Measurements from ENCODE around the gene DOP1A.
"Not testable (repeated sequence)": the region's sequence is repeated elsewhere in the genome, so short reads cannot be mapped to it uniquely, and the experiment has no call there.

Gene DOP1A

GRCh38 chr6:83153883-83154521 is 86.5 kb downstream of the DOP1A start:
- no peak for DNase-seq

- no peak for DNase-seq
These were observed 88.3 kb downstream of the DOP1A start for GRCh38 chr6:83155794-83156193.

- no peak for DNase-seq
These were observed 92.7 kb downstream of the DOP1A start for GRCh38 chr6:83160167-83160566.

- DNase-seq, result no peak
These were observed 100.3 kb downstream of the DOP1A start for GRCh38 chr6:83167726-83168278.

GRCh38 chr6:83168556-83168955 is 101.1 kb downstream of the DOP1A start:
- no peak for DNase-seq

GRCh38 chr6:83169106-83169505 is 101.6 kb downstream of the DOP1A start:
- DNase-seq, result no peak

GRCh38 chr6:83169511-83169910 is 102.0 kb downstream of the DOP1A start:
- no peak for DNase-seq

GRCh38 chr6:83176246-83176645 is 108.8 kb downstream of the DOP1A start:
- DNase-seq, result no peak

- DNase-seq, result no peak
These were observed 113.0 kb downstream of the DOP1A start for GRCh38 chr6:83180426-83180950.

- DNase-seq, result no peak
These were observed 114.6 kb downstream of the DOP1A start for GRCh38 chr6:83182114-83182513.

GRCh38 chr6:83183082-83183828 is 115.8 kb downstream of the DOP1A start:
- DNase-seq, result no peak

GRCh38 chr6:83185096-83185495 is 117.6 kb downstream of the DOP1A start:
- no peak for DNase-seq

GRCh38 chr6:83188501-83188900 is 121.0 kb downstream of the DOP1A start:
- no peak for DNase-seq

- no peak for DNase-seq
These were observed 123.2 kb downstream of the DOP1A start for GRCh38 chr6:83190626-83191025.

GRCh38 chr6:83191974-83192373 is 124.5 kb downstream of the DOP1A start:
- DNase-seq, result not testable (repeated sequence)

- DNase-seq, result no peak
These were observed 125.0 kb downstream of the DOP1A start for GRCh38 chr6:83192456-83192855.

GRCh38 chr6:83192871-83193746 is 125.6 kb downstream of the DOP1A start, which contains the start of the genes PGM3 and RWDD2A:
PGM3 (minus strand) TSS chr6:83193265; CDS start chr6:83191012, 2,253 bp downstream.
RWDD2A (plus strand) TSS chr6:83193357; CDS start chr6:83194452, 1,095 bp downstream.
- peak; percentile 53 to 87 (median 72) for DNase-seq

GRCh38 chr6:83193747-83194566 is 126.5 kb downstream of the DOP1A start:
- peak in 1 of 4 experiments; percentile 3 for DNase-seq

- no peak for DNase-seq
These were observed 131.2 kb downstream of the DOP1A start for GRCh38 chr6:83198486-83199172.

GRCh38 chr6:83199173-83199862 is 131.8 kb downstream of the DOP1A start:
- no peak for DNase-seq

- no peak for DNase-seq
These were observed 132.4 kb downstream of the DOP1A start for GRCh38 chr6:83199863-83200225.

Measured in activated naive CD4-positive, alpha-beta T cell (primary cell).